HCT116 (cell line): ENCODE results near the gene SLC35F3.

Experiments
- CTCF ChIP-seq, 3 experiments: fragments of 200-600 bp in 1 of 3; sonication (generic) in 1 of 3; IDR thresholded peaks in 2 of 3; conservative IDR thresholded peaks in 1 of 3; 2 replicates each; pipeline ENCODE4 v1.5.1; 2012 to 2017; ENCODE audit warnings: low read depth in 2 of 3, low read length in 2 of 3, antibody characterized with exemption in 1 of 3, borderline replicate concordance in 1 of 3, control low read depth in 1 of 3, mild to moderate bottlenecking in 1 of 3, mixed read lengths in 1 of 3, mixed run types in 1 of 3, moderate library complexity in 1 of 3; ENCODE audit not compliant: insufficient read depth in 1 of 3
- EZH2 ChIP-seq: fragments of 200-600 bp; sonication (generic); IDR thresholded peaks from 2 replicates; pipeline ENCODE4 v1.6.1; 2017; ENCODE audit warnings: antibody characterized with exemption, mixed run types
- JUND ChIP-seq: IDR thresholded peaks from 2 replicates; pipeline ENCODE4 v1.6.1; 2012
- MAX ChIP-seq: IDR thresholded peaks from 2 replicates; pipeline ENCODE4 v1.6.1; 2012
- POLR2A ChIP-seq: IDR thresholded peaks from 2 replicates; pipeline ENCODE4 v1.7.0; 2011; ENCODE audit warnings: borderline replicate concordance; ENCODE audit not compliant: insufficient read depth, insufficient read length; ENCODE audit errors: extremely low read depth
- SIN3A ChIP-seq: IDR thresholded peaks from 2 replicates; pipeline ENCODE4 v1.6.1; 2012; ENCODE audit warnings: low read depth
- SRF ChIP-seq: IDR thresholded peaks from 2 replicates; pipeline ENCODE4 v1.6.1; 2012; ENCODE audit warnings: low read depth
- ZFX ChIP-seq: fragments of 450-650 bp; IDR thresholded peaks from 2 replicates; pipeline ENCODE4 v1.6.1; 2017

- TF ChIP-seq MAX: no peak
- no peak for TF ChIP-seq CTCF (IDR thresholded peaks at IDR 0.05 in 2 of 3, conservative IDR thresholded peaks at IDR 0.05 in 1 of 3; ENCODE audit: borderline replicate concordance in 1 of 3, insufficient read depth in 1 of 3, low read depth in 2 of 3, low read length in 2 of 3)
- TF ChIP-seq POLR2A: no peak
- TF ChIP-seq JUND: no peak
- TF ChIP-seq EZH2: no peak
- TF ChIP-seq SIN3A: no peak
- no peak for TF ChIP-seq ZFX
- TF ChIP-seq SRF: no peak
These were observed 47.3 kb downstream of the SLC35F3 start for GRCh38 chr1:233951804-233952203.
